Dendritic cell treated with granulocyte-macrophage colony-stimulating factor and Interleukin-4, amounts not matched to agents 40 ng/mL and 50 ng/mL, for 4 days (primary cell): ENCODE results near the gene S1PR3.

Source experiments
- H3K27ac Mint-ChIP-seq: one replicate; pipeline ENCODE4 v1.8.0; 2022; ENCODE audit warnings: mild to moderate bottlenecking, mixed read lengths
- H3K27me3 Mint-ChIP-seq: one replicate; pipeline ENCODE4 v1.8.0; 2022; ENCODE audit warnings: mild to moderate bottlenecking, mixed read lengths
- H3K36me3 Mint-ChIP-seq: one replicate; pipeline ENCODE4 v1.8.0; 2022; ENCODE audit warnings: low read depth, mixed read lengths
- H3K4me1 Mint-ChIP-seq: one replicate; pipeline ENCODE4 v1.8.0; 2022; ENCODE audit warnings: low read depth, mixed read lengths
- H3K4me3 Mint-ChIP-seq: one replicate; pipeline ENCODE4 v1.8.0; 2022; ENCODE audit warnings: mild to moderate bottlenecking, moderate library complexity, mixed read lengths
- H3K9me3 Mint-ChIP-seq: one replicate; pipeline ENCODE4 v1.8.0; 2022; ENCODE audit warnings: mixed read lengths
- intact Hi-C: fragments of 100-400 bp; cut with micrococcal nuclease; formaldehyde crosslinking; loops from one replicate; pipeline ENCODE4 v1.15.0; 2022

S1PR3 gene

GRCh38 chr9:89032661-89033060 is 41.4 kb downstream of the S1PR3 start:
- Mint-ChIP-seq H3K27ac (no peak overlapping the region), H3K4me1 (peaks cover 52% of the 10 kb centered on the region), H3K27me3 (peaks cover 31% of the 10 kb centered on the region), H3K9me3 (peaks cover 21% of the 10 kb centered on the region), H3K36me3 (no peaks in the 10 kb centered on the region), H3K4me3 (no peak overlapping the region)
- intact Hi-C loops = no loop called here

DNA sequence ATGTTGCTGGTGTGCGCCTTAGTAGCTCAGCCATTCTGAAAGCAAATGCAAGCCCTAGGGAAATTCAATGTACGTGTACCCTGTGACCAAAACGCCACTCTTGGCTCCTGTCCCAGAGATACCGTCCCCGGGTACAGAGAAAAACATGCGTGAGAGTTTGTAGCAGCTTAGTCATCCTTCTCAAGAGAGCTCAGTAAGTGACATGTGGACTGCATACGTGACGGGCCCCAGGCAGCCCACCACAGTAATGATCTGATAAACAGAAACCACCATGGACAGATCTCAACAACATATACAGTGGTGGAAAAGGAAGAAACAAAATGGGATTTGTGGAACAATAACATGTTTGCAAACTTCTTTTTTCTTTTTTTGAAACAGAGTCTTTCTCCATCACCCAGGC is 45.1 kb downstream of the S1PR3 start:
- no peaks in the 10 kb centered on the region for H3K9me3 Mint-ChIP-seq
- H3K4me3 Mint-ChIP-seq = peak overlapping the region; percentile 39
- H3K4me1 Mint-ChIP-seq = peaks cover 52% of the 10 kb centered on the region
- H3K27ac Mint-ChIP-seq = peak overlapping the region; percentile 41
- H3K27me3 Mint-ChIP-seq = peaks cover 25% of the 10 kb centered on the region
- no peaks in the 10 kb centered on the region for H3K36me3 Mint-ChIP-seq
- intact Hi-C loops = no loop called here

DNA sequence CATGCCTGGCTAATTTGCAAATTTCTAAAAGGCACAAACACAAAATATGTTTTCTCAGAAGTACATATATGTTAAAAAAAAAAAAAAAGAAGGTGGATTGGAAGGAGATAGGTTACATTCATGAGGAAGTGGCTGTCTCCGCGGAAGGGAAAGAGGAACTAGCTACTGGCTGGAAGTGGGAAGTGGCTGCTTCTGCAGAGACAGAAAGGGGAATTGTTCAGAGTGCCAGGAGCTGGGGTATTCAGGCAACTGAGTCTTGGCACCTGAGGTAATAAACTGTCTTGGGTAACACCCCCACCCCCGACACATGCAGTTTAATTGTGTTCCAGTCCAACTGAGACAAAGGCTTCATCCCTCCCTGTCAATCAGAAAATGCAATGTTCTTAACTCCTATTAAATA is 45.6 kb downstream of the S1PR3 start:
- Mint-ChIP-seq H3K27me3 (peaks cover 22% of the 10 kb centered on the region), H3K36me3 (no peaks in the 10 kb centered on the region), H3K9me3 (no peaks in the 10 kb centered on the region), H3K4me1 (peaks cover 50% of the 10 kb centered on the region), H3K27ac (peak overlapping the region; percentile 41), H3K4me3 (peak overlapping the region; percentile 39)
- intact Hi-C loops = no loop called here

DNA sequence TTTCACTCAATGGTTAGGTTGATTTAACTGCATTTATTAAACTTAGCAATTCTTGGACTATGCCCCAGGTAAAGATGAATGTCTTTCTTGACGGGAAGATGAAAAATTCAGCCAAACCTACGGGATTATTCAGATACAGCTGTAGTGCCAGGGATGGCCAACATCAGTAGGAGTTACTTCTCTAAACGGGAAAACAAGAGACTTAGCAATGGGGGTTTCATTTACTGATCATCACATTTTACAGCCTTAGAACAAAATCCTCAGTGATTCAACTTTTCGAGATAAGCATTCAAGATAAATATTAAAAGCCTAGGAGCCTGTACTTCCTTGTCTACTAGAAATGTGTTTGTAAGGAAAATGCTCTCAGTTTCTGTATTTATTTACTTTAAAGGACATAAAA is 46.1 kb downstream of the S1PR3 start:
- intact Hi-C loops = no loop called here
- no peak overlapping the region for H3K4me3 Mint-ChIP-seq
- H3K27me3 Mint-ChIP-seq = peaks cover 22% of the 10 kb centered on the region
- H3K27ac Mint-ChIP-seq = peak overlapping the region; percentile 9
- H3K9me3 Mint-ChIP-seq = no peaks in the 10 kb centered on the region
- H3K4me1 Mint-ChIP-seq = peaks cover 45% of the 10 kb centered on the region
- no peaks in the 10 kb centered on the region for H3K36me3 Mint-ChIP-seq

- H3K4me1 Mint-ChIP-seq = peaks cover 40% of the 10 kb centered on the region
- peaks cover 21% of the 10 kb centered on the region for H3K27me3 Mint-ChIP-seq
- intact Hi-C loops = no loop called here
- no peaks in the 10 kb centered on the region for H3K36me3 Mint-ChIP-seq
- H3K4me3 Mint-ChIP-seq = no peak overlapping the region
- H3K27ac Mint-ChIP-seq = peak overlapping the region; percentile 9
- H3K9me3 Mint-ChIP-seq = no peaks in the 10 kb centered on the region
Observed at GRCh38 chr9:89037891-89038290, 46.6 kb downstream of the S1PR3 start.

DNA sequence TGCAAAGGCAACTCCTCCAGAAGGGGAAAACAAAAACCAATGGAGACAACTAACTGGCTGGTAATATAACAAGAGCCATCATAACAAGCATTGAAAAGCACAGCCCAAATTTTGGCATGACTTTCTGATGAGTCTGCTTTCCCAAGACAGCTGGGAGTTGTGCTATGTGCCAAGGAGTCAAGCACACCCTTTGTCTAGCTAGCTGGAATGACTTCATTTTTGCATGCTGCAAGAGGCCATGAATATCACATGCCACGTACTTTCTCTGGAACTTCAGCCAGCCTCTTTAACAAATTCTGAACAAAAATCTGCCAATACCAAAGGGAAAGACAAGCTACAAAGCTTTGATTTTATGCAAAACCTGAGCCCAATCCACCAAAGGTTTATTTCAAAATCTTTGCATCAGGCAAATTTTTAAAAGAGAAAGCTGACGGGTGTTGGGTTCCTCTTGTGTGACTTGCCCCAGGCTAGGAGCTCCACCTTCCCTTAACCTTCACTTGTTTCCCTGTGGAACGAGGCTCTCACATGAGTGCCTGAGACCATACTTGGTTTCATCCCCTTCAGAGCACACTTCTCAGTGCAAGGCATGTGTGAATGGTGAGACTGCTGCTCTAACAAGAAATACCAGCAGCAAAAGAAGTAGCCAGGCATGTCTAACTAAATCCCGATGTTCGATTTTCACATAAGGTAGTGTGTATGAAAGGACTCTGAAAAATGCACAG is 47.3 kb downstream of the S1PR3 start:
- intact Hi-C loops = no loop called here

DNA sequence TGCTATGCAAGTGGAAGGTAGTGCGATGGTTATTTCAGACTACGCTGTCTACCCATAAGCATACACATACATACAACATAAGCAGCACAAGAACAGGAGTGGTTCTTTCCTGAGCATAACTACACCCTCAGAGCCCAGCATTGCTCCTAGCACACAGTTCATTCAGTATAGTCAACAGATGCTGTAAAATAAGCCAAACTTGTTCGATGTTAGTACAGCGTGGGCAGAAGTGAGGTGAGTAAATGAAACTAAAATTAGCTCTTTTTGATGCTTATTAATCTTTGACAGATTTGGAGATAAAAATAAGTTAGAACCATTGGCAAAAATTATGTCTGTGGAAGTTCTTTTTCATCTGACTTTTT is 47.8 kb downstream of the S1PR3 start:
- Mint-ChIP-seq H3K27ac (no peak overlapping the region), H3K4me3 (no peak overlapping the region), H3K4me1 (peaks cover 40% of the 10 kb centered on the region), H3K9me3 (no peaks in the 10 kb centered on the region), H3K36me3 (no peaks in the 10 kb centered on the region), H3K27me3 (peaks cover 22% of the 10 kb centered on the region)
- intact Hi-C loops = no loop called here

More for the DNA sequence above, 47.3 kb downstream of the S1PR3 start:
- Mint-ChIP-seq H3K27me3 (peaks cover 23% of the 10 kb centered on the region), H3K36me3 (no peaks in the 10 kb centered on the region), H3K9me3 (no peaks in the 10 kb centered on the region), H3K4me3 (no peak overlapping the region), H3K27ac (no peak overlapping the region), H3K4me1 (peaks cover 40% of the 10 kb centered on the region)

- H3K9me3 Mint-ChIP-seq = no peaks in the 10 kb centered on the region
- intact Hi-C loops = no loop called here
- peaks cover 17% of the 10 kb centered on the region for H3K27me3 Mint-ChIP-seq
- H3K27ac Mint-ChIP-seq = no peak overlapping the region
- H3K4me1 Mint-ChIP-seq = peaks cover 35% of the 10 kb centered on the region
- H3K4me3 Mint-ChIP-seq = no peak overlapping the region
- no peaks in the 10 kb centered on the region for H3K36me3 Mint-ChIP-seq
Observed at GRCh38 chr9:89039664-89040063, 48.4 kb downstream of the S1PR3 start.

GRCh38 chr9:89042984-89043383 is 51.7 kb downstream of the S1PR3 start:
- Mint-ChIP-seq H3K27ac (no peak overlapping the region), H3K36me3 (no peaks in the 10 kb centered on the region), H3K4me1 (peaks cover 3% of the 10 kb centered on the region), H3K9me3 (no peaks in the 10 kb centered on the region), H3K4me3 (no peak overlapping the region), H3K27me3 (peaks cover 33% of the 10 kb centered on the region)
- intact Hi-C loops = no loop called here

GRCh38 chr9:89044104-89044503 is 52.8 kb downstream of the S1PR3 start:
- Mint-ChIP-seq H3K4me1 (no peaks in the 10 kb centered on the region), H3K36me3 (no peaks in the 10 kb centered on the region), H3K27ac (no peak overlapping the region), H3K27me3 (peaks cover 36% of the 10 kb centered on the region), H3K9me3 (no peaks in the 10 kb centered on the region), H3K4me3 (no peak overlapping the region)
- intact Hi-C loops = no loop called here

- Mint-ChIP-seq H3K9me3 (no peaks in the 10 kb centered on the region), H3K36me3 (no peaks in the 10 kb centered on the region), H3K27ac (no peak overlapping the region), H3K4me1 (no peaks in the 10 kb centered on the region), H3K27me3 (peaks cover 40% of the 10 kb centered on the region), H3K4me3 (no peak overlapping the region)
- intact Hi-C loops = no loop called here
Observed at GRCh38 chr9:89044881-89045280, 53.6 kb downstream of the S1PR3 start.

- Mint-ChIP-seq H3K27me3 (peaks cover 43% of the 10 kb centered on the region), H3K9me3 (no peaks in the 10 kb centered on the region), H3K27ac (no peak overlapping the region), H3K4me3 (no peak overlapping the region), H3K4me1 (no peaks in the 10 kb centered on the region), H3K36me3 (no peaks in the 10 kb centered on the region)
- intact Hi-C loops = no loop called here
Observed at GRCh38 chr9:89046832-89047231, 55.6 kb downstream of the S1PR3 start.

DNA sequence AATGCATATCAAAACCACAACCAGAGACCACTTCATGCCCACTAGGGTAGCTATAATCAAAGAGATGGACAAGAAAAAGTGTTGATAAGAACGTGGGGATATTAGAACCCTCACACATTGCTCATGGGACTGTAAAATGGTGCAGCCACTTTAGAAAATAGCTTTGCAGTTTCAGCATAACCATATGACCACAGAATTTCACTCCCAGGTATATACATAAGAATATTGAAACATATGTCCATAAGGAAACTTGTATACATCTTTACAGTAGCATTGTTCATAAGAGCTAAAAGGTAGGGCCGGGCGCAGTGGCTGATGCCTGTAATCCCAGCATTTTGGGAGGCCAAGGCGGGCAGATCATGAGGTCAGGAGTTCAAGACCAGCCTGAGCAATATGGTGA is 56.4 kb downstream of the S1PR3 start:
- intact Hi-C loops = no loop called here
- no peak overlapping the region for H3K4me3 Mint-ChIP-seq
- no peaks in the 10 kb centered on the region for H3K4me1 Mint-ChIP-seq
- no peak overlapping the region for H3K27ac Mint-ChIP-seq
- H3K27me3 Mint-ChIP-seq = peaks cover 39% of the 10 kb centered on the region
- H3K9me3 Mint-ChIP-seq = no peaks in the 10 kb centered on the region
- no peaks in the 10 kb centered on the region for H3K36me3 Mint-ChIP-seq

DNA sequence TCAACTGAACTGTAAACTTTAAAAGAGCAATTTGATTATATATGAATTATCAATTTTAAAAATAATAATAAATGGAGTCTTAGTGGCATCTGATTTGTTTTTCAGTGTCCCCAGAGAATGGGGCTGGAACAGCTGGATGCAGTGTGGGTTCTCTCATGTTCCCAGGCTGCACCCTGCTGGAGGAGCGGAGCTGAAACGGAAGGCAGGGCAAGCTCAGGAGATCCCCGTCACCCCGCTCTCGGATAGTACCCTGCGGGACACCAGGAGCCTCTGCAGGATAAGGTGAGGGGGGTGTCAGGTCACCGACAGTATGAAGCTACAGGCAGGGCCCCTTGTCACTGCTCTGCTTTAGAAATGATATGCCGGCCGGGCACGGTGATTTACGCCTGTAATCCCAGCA is 57.3 kb downstream of the S1PR3 start:
- H3K4me3 Mint-ChIP-seq = no peak overlapping the region

DNA sequence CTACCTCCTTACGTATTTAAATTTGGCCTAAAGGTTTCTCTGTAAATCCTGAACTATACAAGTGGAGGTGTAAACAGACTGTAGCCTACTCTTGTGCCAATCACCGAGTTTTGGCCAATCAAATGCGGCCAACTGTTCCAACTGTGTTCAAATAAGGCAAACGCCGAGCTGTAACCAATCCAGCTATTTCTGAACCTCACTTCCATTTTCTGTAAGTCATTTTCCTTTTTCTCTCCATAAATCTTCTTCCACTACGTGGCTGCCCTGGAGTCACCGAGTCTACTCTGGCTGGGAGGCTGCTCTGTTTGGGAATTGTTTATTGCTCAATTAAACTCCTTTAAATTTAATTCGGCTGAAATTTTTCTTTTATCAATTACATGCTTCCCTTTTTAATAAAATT is 58.4 kb downstream of the S1PR3 start:
- Mint-ChIP-seq H3K36me3 (no peaks in the 10 kb centered on the region), H3K4me1 (no peaks in the 10 kb centered on the region), H3K27ac (no peak overlapping the region), H3K9me3 (no peaks in the 10 kb centered on the region), H3K4me3 (no peak overlapping the region), H3K27me3 (peaks cover 34% of the 10 kb centered on the region)
- intact Hi-C loops = no loop called here

More for the DNA sequence above, 57.3 kb downstream of the S1PR3 start:
- H3K27me3 Mint-ChIP-seq = peaks cover 34% of the 10 kb centered on the region
- H3K9me3 Mint-ChIP-seq = no peaks in the 10 kb centered on the region
- no peaks in the 10 kb centered on the region for H3K36me3 Mint-ChIP-seq
- no peak overlapping the region for H3K27ac Mint-ChIP-seq
- intact Hi-C loops = no loop called here
- no peaks in the 10 kb centered on the region for H3K4me1 Mint-ChIP-seq
